ENCODE data around the gene ITFG2. TPM values are rescaled to one million over a fixed set of nuclear protein-coding genes. Genes with fewer than 3 reads are reported as not detected.

ITFG2 gene
- polyA plus RNA-seq, 1 experiment: 17.4 TPM

- DNase-seq (ENCODE audit: low read depth, low spot score): no peak
- ChIA-PET CTCF (interaction anchor here (1.6 to 2.7 kb wide), 4 partner anchors 12 to 208 kb away, joined by 4 to 9 read pairs (median 6); no protein-coding TSS in a partner anchor), POLR2A (no interaction called here)
- H3K4me3 ChIP-seq (ENCODE audit: low read depth, low read length): no peak overlapping the region
- H3K27ac ChIP-seq (ENCODE audit: low read depth, low read length): no peak overlapping the region
- no peaks in the 10 kb centered on the region for H3K27me3 ChIP-seq (ENCODE audit: control insufficient read depth, insufficient read depth, low read length)
- no peaks in the 10 kb centered on the region for H3K9me3 ChIP-seq (ENCODE audit: control insufficient read depth, insufficient read depth, low read length)
- TF ChIP-seq, protein P1, sequence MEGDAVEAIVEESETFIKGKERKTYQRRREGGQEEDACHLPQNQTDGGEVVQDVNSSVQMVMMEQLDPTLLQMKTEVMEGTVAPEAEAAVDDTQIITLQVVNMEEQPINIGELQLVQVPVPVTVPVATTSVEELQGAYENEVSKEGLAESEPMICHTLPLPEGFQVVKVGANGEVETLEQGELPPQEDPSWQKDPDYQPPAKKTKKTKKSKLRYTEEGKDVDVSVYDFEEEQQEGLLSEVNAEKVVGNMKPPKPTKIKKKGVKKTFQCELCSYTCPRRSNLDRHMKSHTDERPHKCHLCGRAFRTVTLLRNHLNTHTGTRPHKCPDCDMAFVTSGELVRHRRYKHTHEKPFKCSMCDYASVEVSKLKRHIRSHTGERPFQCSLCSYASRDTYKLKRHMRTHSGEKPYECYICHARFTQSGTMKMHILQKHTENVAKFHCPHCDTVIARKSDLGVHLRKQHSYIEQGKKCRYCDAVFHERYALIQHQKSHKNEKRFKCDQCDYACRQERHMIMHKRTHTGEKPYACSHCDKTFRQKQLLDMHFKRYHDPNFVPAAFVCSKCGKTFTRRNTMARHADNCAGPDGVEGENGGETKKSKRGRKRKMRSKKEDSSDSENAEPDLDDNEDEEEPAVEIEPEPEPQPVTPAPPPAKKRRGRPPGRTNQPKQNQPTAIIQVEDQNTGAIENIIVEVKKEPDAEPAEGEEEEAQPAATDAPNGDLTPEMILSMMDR (IDR thresholded peaks at IDR 0.05; ENCODE audit: low read depth, low read length): no peak
These were observed 21.3 kb downstream of the ITFG2 start for GRCh38 chr12:2833810-2834209.

DNA sequence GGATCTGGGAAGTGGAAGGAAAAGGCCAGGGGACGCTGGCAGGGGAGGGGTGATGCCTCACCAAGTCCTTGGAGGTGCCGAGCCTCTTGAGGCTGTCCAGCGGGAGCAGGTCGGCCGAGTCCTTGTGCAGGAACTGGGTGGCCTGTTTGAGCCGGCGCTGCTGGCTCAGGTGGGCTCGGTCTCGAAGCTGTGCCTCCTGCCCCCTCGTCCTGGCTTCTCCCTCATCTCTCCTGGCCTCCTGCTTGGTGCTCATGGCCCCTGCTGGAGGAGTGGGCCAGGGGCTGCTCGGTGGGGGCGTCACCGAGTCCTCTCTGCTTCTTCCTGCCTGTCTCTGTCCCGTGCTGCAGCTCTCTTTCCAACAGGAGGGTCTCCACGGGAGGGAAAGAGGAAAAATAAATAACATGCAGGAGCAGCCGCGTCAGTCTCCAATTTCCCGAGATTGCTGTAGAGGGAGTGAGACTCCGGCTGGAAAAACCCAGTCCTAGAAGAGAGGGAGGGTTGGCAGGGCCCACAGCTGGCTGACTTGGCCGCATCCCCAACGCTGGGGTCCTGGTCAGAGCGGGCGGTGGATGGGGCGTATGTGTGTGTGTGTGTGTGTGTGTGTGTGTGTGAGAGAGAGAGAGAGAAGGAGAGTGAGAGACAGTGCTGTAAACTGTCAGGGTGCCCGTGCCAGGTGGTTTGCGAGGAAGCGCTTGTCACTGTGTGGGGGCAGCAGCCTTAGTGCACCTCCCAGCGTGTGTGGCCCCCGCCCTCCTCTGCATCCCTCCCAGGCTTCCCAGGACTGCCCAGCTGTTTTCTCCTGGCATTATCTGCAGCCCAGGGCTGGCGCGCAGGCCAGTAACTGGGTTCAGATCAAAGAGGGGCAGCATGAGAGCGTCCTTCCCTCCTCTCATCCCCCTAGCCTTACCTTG, 22.4 kb downstream of the ITFG2 start, which contains the start of gene NRIP2:
TSS of gene NRIP2 (minus strand) at position 455 of the 911 bp plus-strand sequence. CDS start at position 403, 52 bp downstream.
- Histone ChIP-seq H3K27ac (ENCODE audit: low read depth, low read length) (peak within 1 kb of the TSS; percentile 31), H3K4me3 (ENCODE audit: low read depth, low read length) (peak within 1 kb of the TSS; percentile 23), H3K9me3 (ENCODE audit: control insufficient read depth, insufficient read depth, low read length) (no peaks in the 10 kb centered on the region), H3K27me3 (ENCODE audit: control insufficient read depth, insufficient read depth, low read length) (no peaks in the 10 kb centered on the region)
- POLR2A ChIA-PET: interaction anchor here (0.7 to 0.8 kb wide), 3 partner anchors 11 to 37 kb away, joined by 3 to 4 read pairs (median 4); no protein-coding TSS in a partner anchor
- no peak for DNase-seq (ENCODE audit: low read depth, low spot score)
- CTCF ChIA-PET: interaction anchor here (0.6 to 2.3 kb wide), 8 partner anchors 11 to 207 kb away, joined by 3 to 6 read pairs (median 4); no protein-coding TSS in a partner anchor
- TF ChIP-seq, protein P1 (IDR thresholded peaks at IDR 0.05; ENCODE audit: low read depth, low read length): peak; percentile 37

- DNase-seq (ENCODE audit: low read depth, low spot score): no peak
- no peaks in the 10 kb centered on the region for H3K27me3 ChIP-seq (ENCODE audit: control insufficient read depth, insufficient read depth, low read length)
- no peak overlapping the region for H3K27ac ChIP-seq (ENCODE audit: low read depth, low read length)
- POLR2A ChIA-PET: interaction anchor here (0.6 kb wide), 1 partner anchor 15 kb away, joined by 3 read pairs; no protein-coding TSS in a partner anchor
- no peak overlapping the region for H3K4me3 ChIP-seq (ENCODE audit: low read depth, low read length)
- TF ChIP-seq, protein P1 (IDR thresholded peaks at IDR 0.05; ENCODE audit: low read depth, low read length): no peak
- CTCF ChIA-PET: interaction anchor here (0.7 to 1.3 kb wide), 4 partner anchors 10 to 206 kb away, joined by 3 to 6 read pairs (median 4); no protein-coding TSS in a partner anchor
- no peaks in the 10 kb centered on the region for H3K9me3 ChIP-seq (ENCODE audit: control insufficient read depth, insufficient read depth, low read length)
These were observed 23.4 kb downstream of the ITFG2 start for GRCh38 chr12:2835691-2836403.

GRCh38 chr12:2836574-2836973, 24.1 kb downstream of the ITFG2 start:
- TF ChIP-seq, protein P1 (IDR thresholded peaks at IDR 0.05; ENCODE audit: low read depth, low read length): no peak
- POLR2A ChIA-PET: interaction anchor here (0.6 kb wide), 1 partner anchor 14 kb away, joined by 3 read pairs; no protein-coding TSS in a partner anchor
- CTCF ChIA-PET: interaction anchor here (1.3 to 2.7 kb wide), 2 partner anchors 18 to 205 kb away, joined by 3 to 12 read pairs; no protein-coding TSS in a partner anchor

More at GRCh38 chr12:2836574-2836973, 24.1 kb downstream of the ITFG2 start:
- H3K4me3 ChIP-seq (ENCODE audit: low read depth, low read length): no peak overlapping the region
- no peaks in the 10 kb centered on the region for H3K9me3 ChIP-seq (ENCODE audit: control insufficient read depth, insufficient read depth, low read length)
- no peak overlapping the region for H3K27ac ChIP-seq (ENCODE audit: low read depth, low read length)
- no peak for DNase-seq (ENCODE audit: low read depth, low spot score)
- no peaks in the 10 kb centered on the region for H3K27me3 ChIP-seq (ENCODE audit: control insufficient read depth, insufficient read depth, low read length)

All from AG04450 (cell line).